ENCODE measurements around the gene CCDC24. TPM values are rescaled to one million over a fixed set of nuclear protein-coding genes. Genes with fewer than 3 reads are reported as not detected.

Gene CCDC24
- total RNA-seq, 1 experiment from 2014 or later, result 5.2 TPM

DNA sequence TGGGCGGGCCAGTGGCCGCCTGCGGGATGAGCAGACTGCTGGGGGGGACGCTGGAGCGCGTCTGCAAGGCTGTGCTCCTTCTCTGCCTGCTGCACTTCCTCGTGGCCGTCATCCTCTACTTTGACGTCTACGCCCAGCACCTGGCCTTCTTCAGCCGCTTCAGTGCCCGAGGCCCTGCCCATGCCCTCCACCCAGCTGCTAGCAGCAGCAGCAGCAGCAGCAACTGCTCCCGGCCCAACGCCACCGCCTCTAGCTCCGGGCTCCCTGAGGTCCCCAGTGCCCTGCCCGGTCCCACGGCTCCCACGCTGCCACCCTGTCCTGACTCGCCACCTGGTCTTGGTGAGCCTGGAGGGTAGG, 10.3 kb upstream of the CCDC24 start:
- intact Hi-C loops (cut with micrococcal nuclease; ENCODE audit: unreplicated experiment), result no loop called here
- ChIA-PET POLR2A (no interaction called here), CTCF (no interaction called here)
- Histone ChIP-seq H3K4me3 (ENCODE audit: low read depth, low read length) (no peak overlapping the region), H3K4me1 (peaks cover 21% of the 10 kb centered on the region), H3K9me3 (no peaks in the 10 kb centered on the region), H3K36me3 (ENCODE audit: control insufficient read depth, insufficient read depth, low read length) (peaks cover 3% of the 10 kb centered on the region), H3K27me3 (replicated peaks; ENCODE audit: control insufficient read depth, insufficient read depth, low read length) (no peaks in the 10 kb centered on the region)
- no TSS peak for BruUV-seq (replicated peaks)
- peak overlapping the region; percentile 75 for H3K4me3 Mint-ChIP-seq (ENCODE audit: unreplicated experiment)
- no peaks in the 10 kb centered on the region for H3K27me3 Mint-ChIP-seq (ENCODE audit: insufficient read depth, unreplicated experiment)
- DNase-seq, result no peak
- H3K36me3 Mint-ChIP-seq (ENCODE audit: insufficient read depth, unreplicated experiment), result peaks cover 33% of the 10 kb centered on the region
- no peaks in the 10 kb centered on the region for H3K9me3 Mint-ChIP-seq (ENCODE audit: unreplicated experiment)
- TF ChIP-seq, protein P1, sequence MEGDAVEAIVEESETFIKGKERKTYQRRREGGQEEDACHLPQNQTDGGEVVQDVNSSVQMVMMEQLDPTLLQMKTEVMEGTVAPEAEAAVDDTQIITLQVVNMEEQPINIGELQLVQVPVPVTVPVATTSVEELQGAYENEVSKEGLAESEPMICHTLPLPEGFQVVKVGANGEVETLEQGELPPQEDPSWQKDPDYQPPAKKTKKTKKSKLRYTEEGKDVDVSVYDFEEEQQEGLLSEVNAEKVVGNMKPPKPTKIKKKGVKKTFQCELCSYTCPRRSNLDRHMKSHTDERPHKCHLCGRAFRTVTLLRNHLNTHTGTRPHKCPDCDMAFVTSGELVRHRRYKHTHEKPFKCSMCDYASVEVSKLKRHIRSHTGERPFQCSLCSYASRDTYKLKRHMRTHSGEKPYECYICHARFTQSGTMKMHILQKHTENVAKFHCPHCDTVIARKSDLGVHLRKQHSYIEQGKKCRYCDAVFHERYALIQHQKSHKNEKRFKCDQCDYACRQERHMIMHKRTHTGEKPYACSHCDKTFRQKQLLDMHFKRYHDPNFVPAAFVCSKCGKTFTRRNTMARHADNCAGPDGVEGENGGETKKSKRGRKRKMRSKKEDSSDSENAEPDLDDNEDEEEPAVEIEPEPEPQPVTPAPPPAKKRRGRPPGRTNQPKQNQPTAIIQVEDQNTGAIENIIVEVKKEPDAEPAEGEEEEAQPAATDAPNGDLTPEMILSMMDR (IDR thresholded peaks at IDR 0.05; ENCODE audit: insufficient read depth in 1 of 2, low read depth in 1 of 2, low read length in 1 of 2, severe bottlenecking in 1 of 2, unreplicated experiment in 1 of 2), result no peak
- H3K4me1 Mint-ChIP-seq (ENCODE audit: low read depth, unreplicated experiment), result peaks cover 30% of the 10 kb centered on the region
- H3K27ac Mint-ChIP-seq (ENCODE audit: unreplicated experiment), result no peak overlapping the region

DNA sequence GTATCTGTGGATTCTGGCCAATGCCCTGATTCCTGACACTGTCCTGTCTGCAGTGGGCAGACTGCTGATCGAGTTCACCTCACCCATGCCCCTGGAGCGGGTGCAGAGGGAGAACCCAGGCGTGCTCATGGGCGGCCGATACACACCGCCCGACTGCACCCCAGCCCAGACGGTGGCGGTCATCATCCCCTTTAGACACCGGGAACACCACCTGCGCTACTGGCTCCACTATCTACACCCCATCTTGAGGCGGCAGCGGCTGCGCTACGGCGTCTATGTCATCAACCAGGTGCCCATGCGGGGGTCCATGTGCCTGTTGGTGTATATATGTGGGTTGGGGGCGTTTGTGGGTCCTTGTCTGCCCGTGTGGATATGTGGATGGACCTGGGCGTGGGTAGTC, 9.8 kb upstream of the CCDC24 start:
- ChIA-PET POLR2A (interaction anchor here (0.5 kb wide), 1 partner anchor 306 kb away, joined by 3 read pairs; no protein-coding TSS in a partner anchor), CTCF (no interaction called here)
- Mint-ChIP-seq H3K27ac (ENCODE audit: unreplicated experiment) (no peak overlapping the region), H3K4me1 (ENCODE audit: low read depth, unreplicated experiment) (peaks cover 33% of the 10 kb centered on the region), H3K4me3 (ENCODE audit: unreplicated experiment) (no peak overlapping the region), H3K36me3 (ENCODE audit: insufficient read depth, unreplicated experiment) (peaks cover 37% of the 10 kb centered on the region), H3K27me3 (ENCODE audit: insufficient read depth, unreplicated experiment) (no peaks in the 10 kb centered on the region), H3K9me3 (ENCODE audit: unreplicated experiment) (no peaks in the 10 kb centered on the region)
- H3K27me3 ChIP-seq (replicated peaks; ENCODE audit: control insufficient read depth, insufficient read depth, low read length), result no peaks in the 10 kb centered on the region
- peaks cover 22% of the 10 kb centered on the region for H3K4me1 ChIP-seq
- H3K4me3 ChIP-seq (ENCODE audit: low read depth, low read length), result no peak overlapping the region
- H3K9me3 ChIP-seq, result no peaks in the 10 kb centered on the region
- H3K36me3 ChIP-seq (ENCODE audit: control insufficient read depth, insufficient read depth, low read length), result peaks cover 3% of the 10 kb centered on the region
- intact Hi-C loops (cut with micrococcal nuclease; ENCODE audit: unreplicated experiment), result no loop called here
- DNase-seq, result no peak
- BruUV-seq (replicated peaks), result no TSS peak
- TF ChIP-seq, protein P1 (IDR thresholded peaks at IDR 0.05; ENCODE audit: insufficient read depth in 1 of 2, low read depth in 1 of 2, low read length in 1 of 2, severe bottlenecking in 1 of 2, unreplicated experiment in 1 of 2), result no peak

DNA sequence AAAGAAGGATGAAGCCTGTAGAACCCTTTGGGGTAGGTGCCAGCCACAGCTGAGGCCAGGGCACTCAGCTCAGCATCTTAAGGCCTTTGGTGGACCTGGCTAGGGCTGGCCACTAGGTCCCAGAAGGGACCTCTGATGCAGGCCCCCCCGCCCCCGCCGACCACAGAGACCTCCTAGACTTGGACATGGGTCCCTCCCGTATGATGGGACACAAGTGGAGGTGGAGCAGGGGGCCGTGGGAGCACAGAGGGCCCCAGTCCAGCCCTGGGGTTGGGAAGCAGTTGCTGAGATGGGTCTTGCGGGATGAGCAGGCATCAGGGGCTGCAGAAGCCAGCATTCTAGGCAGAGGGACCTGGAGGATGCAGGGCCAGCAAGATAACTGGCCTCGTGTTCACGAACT, 9.2 kb upstream of the CCDC24 start:
- no peak overlapping the region for H3K4me3 Mint-ChIP-seq (ENCODE audit: unreplicated experiment)
- Histone ChIP-seq H3K27me3 (replicated peaks; ENCODE audit: control insufficient read depth, insufficient read depth, low read length) (no peaks in the 10 kb centered on the region), H3K4me1 (peaks cover 22% of the 10 kb centered on the region), H3K9me3 (no peaks in the 10 kb centered on the region), H3K36me3 (ENCODE audit: control insufficient read depth, insufficient read depth, low read length) (peaks cover 3% of the 10 kb centered on the region), H3K4me3 (ENCODE audit: low read depth, low read length) (no peak overlapping the region)
- H3K9me3 Mint-ChIP-seq (ENCODE audit: unreplicated experiment), result no peaks in the 10 kb centered on the region
- no TSS peak for BruUV-seq (replicated peaks)
- ChIA-PET POLR2A (interaction anchor here (0.5 kb wide), 1 partner anchor 306 kb away, joined by 3 read pairs; no protein-coding TSS in a partner anchor), CTCF (no interaction called here)
- peaks cover 34% of the 10 kb centered on the region for H3K36me3 Mint-ChIP-seq (ENCODE audit: insufficient read depth, unreplicated experiment)
- intact Hi-C loops (cut with micrococcal nuclease; ENCODE audit: unreplicated experiment), result no loop called here
- DNase-seq, result no peak
- H3K27me3 Mint-ChIP-seq (ENCODE audit: insufficient read depth, unreplicated experiment), result no peaks in the 10 kb centered on the region
- TF ChIP-seq, protein P1 (IDR thresholded peaks at IDR 0.05; ENCODE audit: insufficient read depth in 1 of 2, low read depth in 1 of 2, low read length in 1 of 2, severe bottlenecking in 1 of 2, unreplicated experiment in 1 of 2), result no peak
- H3K27ac Mint-ChIP-seq (ENCODE audit: unreplicated experiment), result no peak overlapping the region
- peaks cover 33% of the 10 kb centered on the region for H3K4me1 Mint-ChIP-seq (ENCODE audit: low read depth, unreplicated experiment)

All from Caco-2 (cell line).